Measurements from ENCODE around the gene GPR45.

GPR45 gene

DNA sequence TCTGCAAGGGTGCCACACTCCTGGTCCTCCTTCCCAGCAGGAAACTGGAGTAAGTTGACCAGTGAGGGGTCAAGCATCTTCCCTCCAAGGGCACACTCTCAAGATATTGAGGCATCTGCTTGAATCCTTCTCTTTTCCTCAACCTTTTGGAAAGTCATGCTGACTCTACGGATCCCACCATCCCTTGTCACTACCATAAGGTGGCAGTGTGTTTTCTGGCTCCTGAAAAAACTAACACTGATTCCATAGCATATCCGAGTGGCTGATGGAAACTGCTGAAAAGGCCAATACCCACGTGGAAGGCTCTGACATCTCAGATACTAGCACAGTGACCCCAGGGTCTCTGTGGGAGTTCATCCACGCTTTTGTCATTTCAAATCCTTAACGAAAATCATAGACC is 37.1 kb downstream of the GPR45 start:
- no peak overlapping the region for H3K4me3 ChIP-seq (ENCODE audit: low read depth, low read length)
- no peak for DNase-seq (ENCODE audit: low read depth, low spot score)
- TF ChIP-seq, protein P1, sequence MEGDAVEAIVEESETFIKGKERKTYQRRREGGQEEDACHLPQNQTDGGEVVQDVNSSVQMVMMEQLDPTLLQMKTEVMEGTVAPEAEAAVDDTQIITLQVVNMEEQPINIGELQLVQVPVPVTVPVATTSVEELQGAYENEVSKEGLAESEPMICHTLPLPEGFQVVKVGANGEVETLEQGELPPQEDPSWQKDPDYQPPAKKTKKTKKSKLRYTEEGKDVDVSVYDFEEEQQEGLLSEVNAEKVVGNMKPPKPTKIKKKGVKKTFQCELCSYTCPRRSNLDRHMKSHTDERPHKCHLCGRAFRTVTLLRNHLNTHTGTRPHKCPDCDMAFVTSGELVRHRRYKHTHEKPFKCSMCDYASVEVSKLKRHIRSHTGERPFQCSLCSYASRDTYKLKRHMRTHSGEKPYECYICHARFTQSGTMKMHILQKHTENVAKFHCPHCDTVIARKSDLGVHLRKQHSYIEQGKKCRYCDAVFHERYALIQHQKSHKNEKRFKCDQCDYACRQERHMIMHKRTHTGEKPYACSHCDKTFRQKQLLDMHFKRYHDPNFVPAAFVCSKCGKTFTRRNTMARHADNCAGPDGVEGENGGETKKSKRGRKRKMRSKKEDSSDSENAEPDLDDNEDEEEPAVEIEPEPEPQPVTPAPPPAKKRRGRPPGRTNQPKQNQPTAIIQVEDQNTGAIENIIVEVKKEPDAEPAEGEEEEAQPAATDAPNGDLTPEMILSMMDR (IDR thresholded peaks at IDR 0.05; ENCODE audit: low read depth, low read length): no peak
- in situ Hi-C loops (cut with HindIII; ENCODE audit: low sequenced_read_pairs): no loop called here

DNA sequence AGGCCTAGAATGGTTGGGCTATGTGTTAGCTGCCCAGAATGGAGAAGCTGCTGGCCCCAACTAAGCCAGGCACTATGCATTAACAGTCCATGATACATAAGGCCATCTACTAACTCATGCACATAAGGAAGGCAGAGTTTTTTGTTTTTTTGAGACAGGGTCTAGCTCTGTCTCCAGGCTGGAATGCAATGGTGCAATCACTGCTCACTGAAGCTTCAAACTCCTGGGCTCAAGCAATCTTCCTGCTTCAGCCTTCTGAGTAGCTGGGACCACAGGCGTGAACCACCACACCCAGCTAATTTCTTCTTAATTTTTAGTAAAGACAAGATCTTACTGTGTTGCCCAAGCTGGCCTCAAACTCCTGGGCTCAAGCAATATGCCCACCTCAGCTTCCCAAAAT is 37.6 kb downstream of the GPR45 start:
- TF ChIP-seq, protein P1 (IDR thresholded peaks at IDR 0.05; ENCODE audit: low read depth, low read length): no peak
- DNase-seq (ENCODE audit: low read depth, low spot score): no peak
- H3K4me3 ChIP-seq (ENCODE audit: low read depth, low read length): no peak overlapping the region
- in situ Hi-C loops (cut with HindIII; ENCODE audit: low sequenced_read_pairs): no loop called here

DNA sequence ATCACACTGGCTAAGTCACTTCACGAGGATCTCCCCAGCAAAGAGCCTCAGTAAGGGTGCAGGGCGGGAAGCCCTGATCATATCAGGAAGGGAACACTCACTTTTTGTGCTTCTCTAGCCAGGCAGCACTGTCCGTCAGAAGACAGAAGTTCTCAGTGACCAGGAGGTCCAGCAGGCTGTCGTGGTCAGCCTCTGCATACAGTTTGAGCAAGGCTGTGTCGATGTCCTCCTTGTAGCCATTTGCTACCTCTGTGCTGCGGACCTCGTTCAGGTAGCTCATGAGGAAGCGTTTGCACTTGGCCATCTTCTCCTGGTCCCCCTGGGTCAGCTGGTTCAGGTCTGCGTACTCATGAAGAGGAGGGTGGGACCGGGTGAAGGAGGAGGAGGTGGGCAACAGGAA is 38.7 kb downstream of the GPR45 start:
- TF ChIP-seq, protein P1 (IDR thresholded peaks at IDR 0.05; ENCODE audit: low read depth, low read length): no peak
- H3K4me3 ChIP-seq (ENCODE audit: low read depth, low read length): no peak overlapping the region
- in situ Hi-C loops (cut with HindIII; ENCODE audit: low sequenced_read_pairs): no loop called here
- DNase-seq (ENCODE audit: low read depth, low spot score): no peak

GRCh38 chr2:105283532-105283931 is 42.0 kb downstream of the GPR45 start:
- in situ Hi-C loops (cut with HindIII; ENCODE audit: low sequenced_read_pairs): no loop called here
- TF ChIP-seq, protein P1 (IDR thresholded peaks at IDR 0.05; ENCODE audit: low read depth, low read length): no peak
- H3K4me3 ChIP-seq (ENCODE audit: low read depth, low read length): no peak overlapping the region
- DNase-seq (ENCODE audit: low read depth, low spot score): no peak

GRCh38 chr2:105287692-105288091 is 46.1 kb downstream of the GPR45 start:
- DNase-seq (ENCODE audit: low read depth, low spot score): peak; percentile 42
- no peak overlapping the region for H3K4me3 ChIP-seq (ENCODE audit: low read depth, low read length)
- in situ Hi-C loops (cut with HindIII; ENCODE audit: low sequenced_read_pairs): no loop called here
- TF ChIP-seq, protein P1 (IDR thresholded peaks at IDR 0.05; ENCODE audit: low read depth, low read length): peak; percentile 57

DNA sequence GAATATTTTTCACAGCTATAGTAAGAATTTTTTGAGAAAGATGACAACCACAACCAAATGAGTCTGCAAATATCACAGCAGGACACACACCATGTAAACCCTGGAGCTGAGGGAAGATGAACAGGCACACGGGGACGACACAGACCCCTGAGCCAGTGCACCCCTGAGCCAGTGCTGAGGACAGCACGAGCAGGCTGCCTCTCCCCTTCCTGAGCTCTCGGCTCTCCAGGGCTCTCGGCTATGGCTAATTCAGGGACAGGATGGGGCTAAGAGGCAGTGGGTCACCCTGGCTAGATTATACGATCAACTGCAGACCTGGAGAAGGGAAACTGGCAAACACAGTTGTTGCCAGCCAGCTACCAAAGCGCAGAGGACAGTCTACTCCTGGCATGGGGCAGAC is 46.6 kb downstream of the GPR45 start:
- TF ChIP-seq, protein P1 (IDR thresholded peaks at IDR 0.05; ENCODE audit: low read depth, low read length): no peak
- in situ Hi-C loops (cut with HindIII; ENCODE audit: low sequenced_read_pairs): no loop called here
- no peak for DNase-seq (ENCODE audit: low read depth, low spot score)
- H3K4me3 ChIP-seq (ENCODE audit: low read depth, low read length): no peak overlapping the region
